HCT116 (cell line): ENCODE measurements around the gene HECTD2.

Source experiments
- ATF3 ChIP-seq: IDR thresholded peaks from 2 replicates; pipeline ENCODE4 v1.6.1; 2012
- EZH2phosphoT487 ChIP-seq: fragments of 200-600 bp; IDR thresholded peaks from 2 replicates; pipeline ENCODE4 v1.6.1; 2018; ENCODE audit warnings: antibody characterized with exemption, borderline replicate concordance
- POLR2A ChIP-seq: IDR thresholded peaks from 2 replicates; pipeline ENCODE4 v1.7.0; 2011; ENCODE audit warnings: borderline replicate concordance; ENCODE audit not compliant: insufficient read depth, insufficient read length; ENCODE audit errors: extremely low read depth
- RAD21 ChIP-seq: IDR thresholded peaks from 2 replicates; pipeline ENCODE4 v1.6.1; 2012; ENCODE audit warnings: low read depth, mild to moderate bottlenecking
- YY1 ChIP-seq: IDR thresholded peaks from 2 replicates; pipeline ENCODE4 v1.6.1; 2011; ENCODE audit warnings: low read length, low read depth, moderate library complexity, mild to moderate bottlenecking; ENCODE audit not compliant: insufficient replicate concordance; ENCODE audit errors: extremely low read depth
- ZNF274 ChIP-seq: fragments of 200-500 bp; sonication (Bioruptor generic); IDR thresholded peaks from 2 replicates; pipeline ENCODE4 v1.6.1; 2014; ENCODE audit warnings: mild to moderate bottlenecking, low read depth, low read length, inconsistent platforms

- TF ChIP-seq YY1 = no peak
- no peak for TF ChIP-seq RAD21
- TF ChIP-seq ZNF274 = no peak
- no peak for TF ChIP-seq POLR2A
- no peak for TF ChIP-seq EZH2phosphoT487
- no peak for TF ChIP-seq ATF3
These were observed 13.9 kb downstream of the HECTD2 start for GRCh38 chr10:91424016-91424415.
